BLaER1 (cell line): ENCODE measurements around the gene SCGB2B2.
"Not testable (repeated sequence)": the region's sequence is repeated elsewhere in the genome, so short reads cannot be mapped to it uniquely, and the experiment has no call there.

Experiments
- H3K27ac ChIP-seq: shearing (Covaris generic); formaldehyde crosslinking; 2 replicates; pipeline ENCODE4 v1.8.1; 2022
- H3K27me3 ChIP-seq: shearing (Covaris generic); formaldehyde crosslinking; 2 replicates; pipeline ENCODE4 v1.8.1; 2022
- H3K36me3 ChIP-seq: shearing (Covaris generic); formaldehyde crosslinking; 2 replicates; pipeline ENCODE4 v1.8.1; 2022
- H3K4me1 ChIP-seq: shearing (Covaris generic); formaldehyde crosslinking; 2 replicates; pipeline ENCODE4 v1.8.1; 2022
- H3K4me2 ChIP-seq: shearing (Covaris generic); formaldehyde crosslinking; 2 replicates; pipeline ENCODE4 v1.8.1; 2022
- H3K4me3 ChIP-seq: shearing (Covaris generic); formaldehyde crosslinking; 2 replicates; pipeline ENCODE4 v1.8.1; 2022
- H3K9ac ChIP-seq: shearing (Covaris generic); formaldehyde crosslinking; 2 replicates; pipeline ENCODE4 v1.8.1; 2022
- H3K9me3 ChIP-seq: shearing (Covaris generic); formaldehyde crosslinking; 2 replicates; pipeline ENCODE4 v1.8.1; 2022
- H4K20me1 ChIP-seq: shearing (Covaris generic); formaldehyde crosslinking; 2 replicates; pipeline ENCODE4 v1.8.1; 2022
- Cebpa-rat ChIP-seq: shearing (Covaris generic); IDR thresholded peaks from 2 replicates; pipeline ENCODE4 v1.8.1; 2022

SCGB2B2 gene

GRCh38 chr19:34671972-34672371 is 5.0 kb downstream of the SCGB2B2 start:
- Histone ChIP-seq H3K36me3 (no peaks in the 10 kb centered on the region), H3K4me3 (no peak overlapping the region), H4K20me1 (no peaks in the 10 kb centered on the region), H3K27me3 (no peaks in the 10 kb centered on the region), H3K9me3 (peaks cover 19% of the 10 kb centered on the region), H3K27ac (no peak overlapping the region), H3K9ac (no peak overlapping the region), H3K4me1 (peaks cover 19% of the 10 kb centered on the region), H3K4me2 (no peak overlapping the region)
- TF ChIP-seq Cebpa-rat: no peak

DNA sequence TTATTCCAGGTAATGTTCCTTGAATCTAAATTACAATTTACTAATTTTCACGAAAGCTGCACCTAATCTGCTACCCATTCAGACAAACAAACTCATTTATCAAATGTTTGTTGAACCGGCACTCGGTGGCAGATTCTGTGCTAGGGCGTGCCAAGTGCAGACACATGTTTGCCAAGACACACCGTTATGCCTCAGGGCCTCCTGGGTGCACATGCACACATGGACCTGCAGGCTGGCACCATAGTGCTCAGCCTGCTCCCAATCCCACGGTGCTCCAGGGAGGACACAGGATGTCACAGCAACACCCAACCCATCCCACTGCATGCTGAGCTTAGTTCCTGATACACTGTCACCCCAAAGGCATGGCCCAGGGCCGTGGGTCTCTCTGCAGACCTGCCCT is 7.7 kb downstream of the SCGB2B2 start:
- Histone ChIP-seq H3K9me3 (peaks cover 6% of the 10 kb centered on the region; the same call in 1 of the 2 replicates), H3K4me3 (no peak overlapping the region), H3K36me3 (no peaks in the 10 kb centered on the region), H4K20me1 (no peaks in the 10 kb centered on the region), H3K27me3 (no peaks in the 10 kb centered on the region), H3K9ac (no peak overlapping the region), H3K4me1 (peaks cover 12% of the 10 kb centered on the region; the same call in 1 of the 2 replicates), H3K4me2 (no peak overlapping the region), H3K27ac (no peak overlapping the region)
- no peak for TF ChIP-seq Cebpa-rat

GRCh38 chr19:34668690-34669089 is 8.3 kb downstream of the SCGB2B2 start:
- H3K27ac ChIP-seq: not testable (repeated sequence)

GRCh38 chr19:34668077-34668689 is 8.8 kb downstream of the SCGB2B2 start:
- not testable (repeated sequence) for H4K20me1 ChIP-seq, H3K9me3 ChIP-seq, H3K36me3 ChIP-seq, H3K27me3 ChIP-seq, H3K4me2 ChIP-seq, H3K9ac ChIP-seq
- H3K4me3 ChIP-seq: 0 out of 2 replicates have a peak overlapping the region, but pooled peaks have one; percentile 48
- peaks cover 15% of the 10 kb centered on the region; the same call in 1 of the 2 replicates for H3K4me1 ChIP-seq
- peak overlapping the region; percentile 89 for H3K27ac ChIP-seq

More at GRCh38 chr19:34668690-34669089, 8.3 kb downstream of the SCGB2B2 start:
- peaks cover 12% of the 10 kb centered on the region; the same call in 1 of the 2 replicates for H3K4me1 ChIP-seq
- not testable (repeated sequence) for H3K4me3 ChIP-seq, H3K4me2 ChIP-seq, H3K9ac ChIP-seq, H4K20me1 ChIP-seq, H3K36me3 ChIP-seq, H3K27me3 ChIP-seq, H3K9me3 ChIP-seq

GRCh38 chr19:34667349-34668076 is 9.4 kb downstream of the SCGB2B2 start:
- H3K9me3 ChIP-seq: peaks cover 6% of the 10 kb centered on the region; the same call in 1 of the 2 replicates
- H3K27ac ChIP-seq: peak overlapping the region; percentile 89
- peak overlapping the region; percentile 65 for H3K4me2 ChIP-seq
- H3K9ac ChIP-seq: peak overlapping the region; percentile 72
- H3K4me1 ChIP-seq: peaks cover 20% of the 10 kb centered on the region; the same call in 1 of the 2 replicates
- H3K36me3 ChIP-seq: no peaks in the 10 kb centered on the region
- no peaks in the 10 kb centered on the region for H3K27me3 ChIP-seq
- peak overlapping the region; percentile 48 for H3K4me3 ChIP-seq
- no peaks in the 10 kb centered on the region for H4K20me1 ChIP-seq
- TF ChIP-seq Cebpa-rat: no peak

GRCh38 chr19:34666958-34667265 is 10.0 kb downstream of the SCGB2B2 start:
- peak overlapping the region; percentile 48; the same call in 1 of the 2 replicates for H3K4me3 ChIP-seq
- no peaks in the 10 kb centered on the region for H3K36me3 ChIP-seq
- no peaks in the 10 kb centered on the region for H3K27me3 ChIP-seq
- peak overlapping the region; percentile 65 for H3K4me2 ChIP-seq
- TF ChIP-seq Cebpa-rat: no peak
- H3K9ac ChIP-seq: no peak overlapping the region
- peaks cover 20% of the 10 kb centered on the region; the same call in 1 of the 2 replicates for H3K4me1 ChIP-seq
- H3K27ac ChIP-seq: peak overlapping the region; percentile 89
- no peaks in the 10 kb centered on the region for H4K20me1 ChIP-seq
- H3K9me3 ChIP-seq: peaks cover 6% of the 10 kb centered on the region; the same call in 1 of the 2 replicates

GRCh38 chr19:34666200-34666957 is 10.6 kb downstream of the SCGB2B2 start:
- H3K4me2 ChIP-seq: no peak overlapping the region; the same call in 1 of the 2 replicates

GRCh38 chr19:34665275-34665674 is 11.7 kb downstream of the SCGB2B2 start:
- not testable (repeated sequence) for H3K4me2 ChIP-seq, H3K36me3 ChIP-seq

More at GRCh38 chr19:34666200-34666957, 10.6 kb downstream of the SCGB2B2 start:
- H3K9me3 ChIP-seq: peaks cover 6% of the 10 kb centered on the region; the same call in 1 of the 2 replicates
- no peak overlapping the region; the same call in 1 of the 2 replicates for H3K27ac ChIP-seq
- no peaks in the 10 kb centered on the region for H3K36me3 ChIP-seq
- H3K27me3 ChIP-seq: no peaks in the 10 kb centered on the region
- H3K9ac ChIP-seq: no peak overlapping the region
- H3K4me3 ChIP-seq: no peak overlapping the region
- TF ChIP-seq Cebpa-rat: no peak
- H4K20me1 ChIP-seq: no peaks in the 10 kb centered on the region
- peaks cover 20% of the 10 kb centered on the region; the same call in 1 of the 2 replicates for H3K4me1 ChIP-seq

DNA sequence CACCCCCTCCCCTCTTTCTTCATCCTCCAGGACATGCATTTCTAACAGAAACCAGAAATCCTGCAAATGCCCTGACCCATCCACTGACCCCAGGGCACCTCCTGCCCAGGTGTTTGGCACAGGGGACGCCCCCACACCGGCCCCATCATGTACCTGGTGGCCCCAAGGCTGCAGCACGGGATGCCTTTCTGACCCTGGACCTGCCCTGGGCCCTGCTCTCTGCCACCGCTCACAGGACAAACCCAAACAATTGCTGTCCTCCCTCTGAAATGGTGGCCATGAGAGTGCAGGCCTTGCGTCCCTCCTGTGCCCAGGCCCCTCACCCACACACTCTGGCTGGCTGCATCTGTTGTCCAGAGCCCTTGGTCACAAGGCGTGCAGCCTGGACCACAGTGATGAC is 12.1 kb downstream of the SCGB2B2 start:
- Histone ChIP-seq H3K27ac (no peak overlapping the region), H3K36me3 (no peaks in the 10 kb centered on the region), H3K4me1 (peaks cover 20% of the 10 kb centered on the region; the same call in 1 of the 2 replicates), H3K4me3 (no peak overlapping the region), H3K27me3 (no peaks in the 10 kb centered on the region), H3K9me3 (peaks cover 6% of the 10 kb centered on the region; the same call in 1 of the 2 replicates), H3K9ac (no peak overlapping the region), H4K20me1 (no peaks in the 10 kb centered on the region), H3K4me2 (no peak overlapping the region)
- no peak for TF ChIP-seq Cebpa-rat

More at GRCh38 chr19:34665275-34665674, 11.7 kb downstream of the SCGB2B2 start:
- not testable (repeated sequence) for H3K27me3 ChIP-seq, H3K9me3 ChIP-seq, H3K4me3 ChIP-seq, H4K20me1 ChIP-seq, H3K27ac ChIP-seq, H3K9ac ChIP-seq
- peaks cover 20% of the 10 kb centered on the region; the same call in 1 of the 2 replicates for H3K4me1 ChIP-seq
